GM19023 (cell line): ENCODE data around the gene CAPN11.

Source experiments
- ATAC-seq: cut with Tn5 transposase; IDR thresholded peaks from one replicate; pipeline ENCODE4 v1.9.1; 2021; ENCODE audit warnings: mild to moderate bottlenecking, moderate library complexity; ENCODE audit not compliant: unreplicated experiment

The CAPN11 gene

GRCh38 chr6:44152533-44152932 is 6.1 kb upstream of the CAPN11 start:
- ATAC-seq: no peak

GRCh38 chr6:44154067-44154466 is 4.6 kb upstream of the CAPN11 start:
- ATAC-seq: no peak

GRCh38 chr6:44156494-44157151 is 2.0 kb upstream of the CAPN11 start:
- ATAC-seq: no peak

GRCh38 chr6:44157152-44157521 is 1.5 kb upstream of the CAPN11 start:
- ATAC-seq: no peak

GRCh38 chr6:44161997-44162338 is 3.3 kb downstream of the CAPN11 start:
- no peak for ATAC-seq

- ATAC-seq: no peak
Observed at GRCh38 chr6:44162876-44163625, 4.4 kb downstream of the CAPN11 start.

GRCh38 chr6:44166116-44166515 is 7.5 kb downstream of the CAPN11 start:
- no peak for ATAC-seq

- no peak for ATAC-seq
Observed at GRCh38 chr6:44166591-44167184, 8.1 kb downstream of the CAPN11 start.

GRCh38 chr6:44167567-44167966 is 8.9 kb downstream of the CAPN11 start:
- no peak for ATAC-seq

- no peak for ATAC-seq
Observed at GRCh38 chr6:44169154-44169553, 10.5 kb downstream of the CAPN11 start.

- no peak for ATAC-seq
Observed at GRCh38 chr6:44169886-44170570, 11.4 kb downstream of the CAPN11 start.

GRCh38 chr6:44171899-44172546 is 13.4 kb downstream of the CAPN11 start:
- no peak for ATAC-seq

GRCh38 chr6:44172731-44173500 is 14.3 kb downstream of the CAPN11 start:
- ATAC-seq: peak; percentile 75

GRCh38 chr6:44176130-44176761 is 17.6 kb downstream of the CAPN11 start:
- no peak for ATAC-seq

- no peak for ATAC-seq
Observed at GRCh38 chr6:44176762-44177509, 18.3 kb downstream of the CAPN11 start.

- ATAC-seq: no peak
Observed at GRCh38 chr6:44177691-44178423, 19.2 kb downstream of the CAPN11 start.

GRCh38 chr6:44178424-44179071 is 19.9 kb downstream of the CAPN11 start:
- no peak for ATAC-seq

- ATAC-seq: no peak
Observed at GRCh38 chr6:44179072-44179536, 20.5 kb downstream of the CAPN11 start.
